ENCODE data around the gene RANBP17. TPM values are rescaled to one million over a fixed set of nuclear protein-coding genes. Genes with fewer than 3 reads are reported as not detected.
"Not testable (repeated sequence)": the region's sequence is repeated elsewhere in the genome, so short reads cannot be mapped to it uniquely, and the experiment has no call there.

Gene RANBP17
- total and polyA plus RNA-seq, 2 of the 4 experiments (the other 2 are of a cell fraction) = 8.2 to 29.0 TPM

- no peak overlapping the region for H2BK120ac ChIP-seq (ENCODE audit: low read depth, low read length)
- in situ Hi-C loops (cut with MboI; ENCODE audit: low sequenced_read_pairs) = no loop called here
- H4K20me1 ChIP-seq (ENCODE audit: insufficient read depth, low read length) = no peaks in the 10 kb centered on the region
- intact Hi-C loops (cut with micrococcal nuclease) = no loop called here
- H3K4me2 ChIP-seq (ENCODE audit: low read depth, low read length) = no peak overlapping the region
- no TSS peak for BruUV-seq (replicated peaks)
- H2BK5ac ChIP-seq (ENCODE audit: low read depth, low read length, poor library complexity, severe bottlenecking) = no peak overlapping the region
- H3K9me1 ChIP-seq (ENCODE audit: insufficient read depth, low read length) = no peaks in the 10 kb centered on the region
- no peak overlapping the region for H2BK20ac ChIP-seq (ENCODE audit: low read depth, low read length)
- DNase-seq (no peak), ATAC-seq (ENCODE audit: low read depth) (no peak)
- no peak overlapping the region for H3K4ac ChIP-seq (ENCODE audit: low read depth, low read length)
- no peak overlapping the region for H3K23ac ChIP-seq (ENCODE audit: low read depth, low read length)
- H3K27me3 ChIP-seq (ENCODE audit: control insufficient read depth, insufficient read depth, low read length) = no peaks in the 10 kb centered on the region
- H3K4me1 ChIP-seq (ENCODE audit: control insufficient read depth, insufficient read depth, low read length) = no peaks in the 10 kb centered on the region
- no peak overlapping the region for H3K27ac ChIP-seq (ENCODE audit: insufficient read depth, low read length)
- dilution Hi-C loops (cut with HindIII; ENCODE audit: low sequenced_read_pairs, unreplicated experiment) = no loop called here
- CTCF ChIA-PET = no interaction called here
- no peaks in the 10 kb centered on the region for H3K79me1 ChIP-seq (ENCODE audit: low read depth in 1 of 2, low read length in 2 of 2)
- 72% methylated on average over 5 of the region's 7 CpGs; no CpG with 5 or more reads in 1 of the 2 experiments for WGBS, 2 experiments (ENCODE audit: extremely low coverage in 2 of 2, insufficient read length in 1 of 2)
- H4K8ac ChIP-seq (ENCODE audit: low read depth in 2 of 2, low read length in 2 of 2) = no peak overlapping the region
- no peak overlapping the region for H4K91ac ChIP-seq (ENCODE audit: insufficient read depth, low read depth, low read length)
- no peak overlapping the region for H2BK15ac ChIP-seq (ENCODE audit: low read depth, low read length)
- H2AK5ac ChIP-seq (ENCODE audit: low read depth, low read length) = no peak overlapping the region
- H3K56ac ChIP-seq (ENCODE audit: extremely low read depth, insufficient read depth, low read length) = no peak overlapping the region
- H2AK9ac ChIP-seq (replicated peaks; ENCODE audit: low read depth, low read length, poor library complexity) = no peak overlapping the region
- no peaks in the 10 kb centered on the region for H3K9me3 ChIP-seq (ENCODE audit: control insufficient read depth, insufficient read depth, low read length)
- H3K9ac ChIP-seq (ENCODE audit: low read depth, low read length) = no peak overlapping the region
- H3K14ac ChIP-seq (replicated peaks; ENCODE audit: low read depth, low read length) = no peak overlapping the region
- H3K36me3 ChIP-seq (ENCODE audit: control insufficient read depth, insufficient read depth, low read length) = no peaks in the 10 kb centered on the region
- no peak overlapping the region for H4K5ac ChIP-seq (ENCODE audit: low read depth, low read length)
- no peak overlapping the region for H3K4me3 ChIP-seq (ENCODE audit: insufficient read depth, low read depth, low read length)
- H3K18ac ChIP-seq (ENCODE audit: low read depth, low read length) = no peak overlapping the region
- POLR2A ChIA-PET (ENCODE audit: unreplicated experiment) = no interaction called here
- TF ChIP-seq ELK1 (IDR thresholded peaks at IDR 0.05; ENCODE audit: borderline replicate concordance, low read depth, low read length) = no peak
- TF ChIP-seq CEBPB (IDR thresholded peaks at IDR 0.05; ENCODE audit: low read depth, low read length) = no peak
- TF ChIP-seq POLR2A (IDR thresholded peaks at IDR 0.05; ENCODE audit: low read depth, low read length) = no peak
- no peak for TF ChIP-seq RAD21 (IDR thresholded peaks at IDR 0.05; ENCODE audit: low read length)
- H2AFZ ChIP-seq (replicated peaks; ENCODE audit: low read length, poor library complexity) = peak overlapping the region; percentile 32
Observed at GRCh38 chr5:170832241-170832640, 29.6 kb upstream of the RANBP17 start.

- H2AFZ ChIP-seq (replicated peaks; ENCODE audit: low read length, poor library complexity); in situ Hi-C loops (cut with MboI; ENCODE audit: low sequenced_read_pairs); H3K9me1 ChIP-seq (ENCODE audit: insufficient read depth, low read length); H4K91ac ChIP-seq (ENCODE audit: insufficient read depth, low read depth, low read length); H3K4me3 ChIP-seq (ENCODE audit: insufficient read depth, low read depth, low read length); H3K9ac ChIP-seq (ENCODE audit: low read depth, low read length); H3K9me3 ChIP-seq (ENCODE audit: control insufficient read depth, insufficient read depth, low read length); H2BK5ac ChIP-seq (ENCODE audit: low read depth, low read length, poor library complexity, severe bottlenecking); DNase-seq; H4K8ac ChIP-seq (ENCODE audit: low read depth in 2 of 2, low read length in 2 of 2); H3K4me2 ChIP-seq (ENCODE audit: low read depth, low read length); H4K20me1 ChIP-seq (ENCODE audit: insufficient read depth, low read length); H3K27ac ChIP-seq (ENCODE audit: insufficient read depth, low read length); H2BK20ac ChIP-seq (ENCODE audit: low read depth, low read length); H3K4me1 ChIP-seq (ENCODE audit: control insufficient read depth, insufficient read depth, low read length); H3K27me3 ChIP-seq (ENCODE audit: control insufficient read depth, insufficient read depth, low read length); H3K23ac ChIP-seq (ENCODE audit: low read depth, low read length); H2BK120ac ChIP-seq (ENCODE audit: low read depth, low read length); POLR2A ChIA-PET (ENCODE audit: unreplicated experiment); intact Hi-C loops (cut with micrococcal nuclease); H3K4ac ChIP-seq (ENCODE audit: low read depth, low read length); ATAC-seq (ENCODE audit: low read depth); H4K5ac ChIP-seq (ENCODE audit: low read depth, low read length); BruUV-seq (replicated peaks); CTCF ChIA-PET; H3K79me1 ChIP-seq (ENCODE audit: low read depth in 1 of 2, low read length in 2 of 2); dilution Hi-C loops (cut with HindIII; ENCODE audit: low sequenced_read_pairs, unreplicated experiment); H3K18ac ChIP-seq (ENCODE audit: low read depth, low read length); H2AK5ac ChIP-seq (ENCODE audit: low read depth, low read length); H2BK15ac ChIP-seq (ENCODE audit: low read depth, low read length); H3K14ac ChIP-seq (replicated peaks; ENCODE audit: low read depth, low read length); H2AK9ac ChIP-seq (replicated peaks; ENCODE audit: low read depth, low read length, poor library complexity); H3K36me3 ChIP-seq (ENCODE audit: control insufficient read depth, insufficient read depth, low read length); H3K56ac ChIP-seq (ENCODE audit: extremely low read depth, insufficient read depth, low read length): not testable (repeated sequence)
- 29% methylated on average over 1 of the region's 2 CpGs; no CpG with 5 or more reads in 1 of the 2 experiments for WGBS, 2 experiments (ENCODE audit: extremely low coverage in 2 of 2, insufficient read length in 1 of 2)
Observed at GRCh38 chr5:170833981-170834380, 27.8 kb upstream of the RANBP17 start.

Measured in IMR-90 (cell line).